ENCODE data around the gene FGR. TPM values are rescaled to one million over a fixed set of nuclear protein-coding genes. Genes with fewer than 3 reads are reported as not detected.

FGR gene
- total and polyA plus RNA-seq, 2 of the 13 experiments (the other 11 are each of a cell fraction or from before 2014, with no cell fraction given): not detected

GRCh38 chr1:27568300-27569087 lies 66.5 kb downstream of the FGR start:
- no TSS peak for BruUV-seq (replicated peaks)
- H3K27me3 ChIP-seq (ENCODE audit: control insufficient read depth in 1 of 2, insufficient read depth in 2 of 2, low read length in 2 of 2): no peaks in the 10 kb centered on the region
- H3K9ac ChIP-seq (ENCODE audit: insufficient read depth, low read depth, low read length): peak overlapping the region; percentile 66
- H3K4me1 ChIP-seq (ENCODE audit: insufficient read depth, low read length): peaks cover 96% of the 10 kb centered on the region
- ATAC-seq: peak; percentile 67
- peak overlapping the region; percentile 95 for H3K4me2 ChIP-seq (ENCODE audit: low read depth, low read length)
- H3K79me2 ChIP-seq (ENCODE audit: insufficient read depth, low read length): peaks cover 32% of the 10 kb centered on the region
- ChIA-PET POLR2A (interaction anchor here (0.9 to 4.2 kb wide), 10 partner anchors 11 to 41 kb away, joined by 3 to 38 read pairs (median 4); partner anchors contain the start of gene AHDC1), CTCF (ENCODE audit: low intra/inter-chr PET ratio, low total read pairs) (interaction anchor here (0.9 to 1.4 kb wide), 4 partner anchors 12 to 94 kb away, joined by 3 to 7 read pairs (median 3); no protein-coding TSS in a partner anchor)
- H3K27ac ChIP-seq (ENCODE audit: extremely low read length, insufficient read depth, low read length): peak overlapping the region; percentile 67
- no peak overlapping the region for H2AFZ ChIP-seq (ENCODE audit: low read length)
- no peaks in the 10 kb centered on the region for H3K36me3 ChIP-seq (replicated peaks in 1 of 2; ENCODE audit: control insufficient read depth in 1 of 2, insufficient read depth in 2 of 2, low read length in 2 of 2)
- intact Hi-C loops (cut with micrococcal nuclease; ENCODE audit: unreplicated experiment): loop anchor here (5.0 kb wide), 1 partner anchor 34 kb away; the partner anchor contains the start of gene AHDC1
- 3% methylated on average over 8 of the region's 65 CpGs for WGBS (ENCODE audit: low lambda C conversion rate)
- H4K20me1 ChIP-seq (ENCODE audit: insufficient read depth, low read length): peaks cover 8% of the 10 kb centered on the region
- peak; percentile 34 for FAIRE-seq
- no peaks in the 10 kb centered on the region for H3K9me3 ChIP-seq (ENCODE audit: low read length)
- peak; percentile 93 for DNase-seq (ENCODE audit: low spot score)
- in situ Hi-C loops (cut with HindIII; ENCODE audit: extremely low pct_ligation_motif_present, low pct_unique_long_range_greater_than_20kb): no loop called here
- H3K4me3 ChIP-seq (replicated peaks in 1 of 3; ENCODE audit: insufficient read depth in 1 of 3, low read depth in 2 of 3, low read length in 3 of 3): peak overlapping the region; percentile 47 to 66 (median 54)
- TF ChIP-seq ZNF501 (CRISPR knock-in tag; IDR thresholded peaks at IDR 0.05) (0 out of 2 replicates have a peak, but pooled peaks have one; percentile 54), WIZ (CRISPR knock-in tag; IDR thresholded peaks at IDR 0.05) (no peak), PAXIP1 (CRISPR knock-in tag; conservative IDR thresholded peaks at IDR 0.05) (peak; percentile 39; the same call in 1 of the 2 replicates), ZNF891 (CRISPR knock-in tag; IDR thresholded peaks at IDR 0.05) (no peak), ZNF547 (CRISPR knock-in tag; IDR thresholded peaks at IDR 0.05) (no peak), ZNF484 (CRISPR knock-in tag; IDR thresholded peaks at IDR 0.05; ENCODE audit: borderline replicate concordance, low read depth) (no peak), PPARG (CRISPR knock-in tag; conservative IDR thresholded peaks at IDR 0.05) (no peak)
- TF ChIP-seq, protein P1, sequence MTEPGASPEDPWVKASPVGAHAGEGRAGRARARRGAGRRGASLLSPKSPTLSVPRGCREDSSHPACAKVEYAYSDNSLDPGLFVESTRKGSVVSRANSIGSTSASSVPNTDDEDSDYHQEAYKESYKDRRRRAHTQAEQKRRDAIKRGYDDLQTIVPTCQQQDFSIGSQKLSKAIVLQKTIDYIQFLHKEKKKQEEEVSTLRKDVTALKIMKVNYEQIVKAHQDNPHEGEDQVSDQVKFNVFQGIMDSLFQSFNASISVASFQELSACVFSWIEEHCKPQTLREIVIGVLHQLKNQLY (CRISPR knock-in tag; IDR thresholded peaks at IDR 0.05): no peak
- TF ChIP-seq, protein P2, sequence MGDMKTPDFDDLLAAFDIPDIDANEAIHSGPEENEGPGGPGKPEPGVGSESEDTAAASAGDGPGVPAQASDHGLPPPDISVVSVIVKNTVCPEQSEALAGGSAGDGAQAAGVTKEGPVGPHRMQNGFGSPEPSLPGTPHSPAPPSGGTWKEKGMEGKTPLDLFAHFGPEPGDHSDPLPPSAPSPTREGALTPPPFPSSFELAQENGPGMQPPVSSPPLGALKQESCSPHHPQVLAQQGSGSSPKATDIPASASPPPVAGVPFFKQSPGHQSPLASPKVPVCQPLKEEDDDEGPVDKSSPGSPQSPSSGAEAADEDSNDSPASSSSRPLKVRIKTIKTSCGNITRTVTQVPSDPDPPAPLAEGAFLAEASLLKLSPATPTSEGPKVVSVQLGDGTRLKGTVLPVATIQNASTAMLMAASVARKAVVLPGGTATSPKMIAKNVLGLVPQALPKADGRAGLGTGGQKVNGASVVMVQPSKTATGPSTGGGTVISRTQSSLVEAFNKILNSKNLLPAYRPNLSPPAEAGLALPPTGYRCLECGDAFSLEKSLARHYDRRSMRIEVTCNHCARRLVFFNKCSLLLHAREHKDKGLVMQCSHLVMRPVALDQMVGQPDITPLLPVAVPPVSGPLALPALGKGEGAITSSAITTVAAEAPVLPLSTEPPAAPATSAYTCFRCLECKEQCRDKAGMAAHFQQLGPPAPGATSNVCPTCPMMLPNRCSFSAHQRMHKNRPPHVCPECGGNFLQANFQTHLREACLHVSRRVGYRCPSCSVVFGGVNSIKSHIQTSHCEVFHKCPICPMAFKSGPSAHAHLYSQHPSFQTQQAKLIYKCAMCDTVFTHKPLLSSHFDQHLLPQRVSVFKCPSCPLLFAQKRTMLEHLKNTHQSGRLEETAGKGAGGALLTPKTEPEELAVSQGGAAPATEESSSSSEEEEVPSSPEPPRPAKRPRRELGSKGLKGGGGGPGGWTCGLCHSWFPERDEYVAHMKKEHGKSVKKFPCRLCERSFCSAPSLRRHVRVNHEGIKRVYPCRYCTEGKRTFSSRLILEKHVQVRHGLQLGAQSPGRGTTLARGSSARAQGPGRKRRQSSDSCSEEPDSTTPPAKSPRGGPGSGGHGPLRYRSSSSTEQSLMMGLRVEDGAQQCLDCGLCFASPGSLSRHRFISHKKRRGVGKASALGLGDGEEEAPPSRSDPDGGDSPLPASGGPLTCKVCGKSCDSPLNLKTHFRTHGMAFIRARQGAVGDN (CRISPR knock-in tag; IDR thresholded peaks at IDR 0.05): peak; percentile 87
- TF ChIP-seq, protein P3, sequence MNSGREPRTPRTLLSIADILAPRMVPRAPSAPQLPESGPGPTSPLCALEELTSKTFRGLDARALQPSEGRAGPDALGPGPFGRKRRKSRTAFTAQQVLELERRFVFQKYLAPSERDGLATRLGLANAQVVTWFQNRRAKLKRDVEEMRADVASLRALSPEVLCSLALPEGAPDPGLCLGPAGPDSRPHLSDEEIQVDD (CRISPR knock-in tag; IDR thresholded peaks at IDR 0.05; ENCODE audit: borderline replicate concordance): no peak
- TF ChIP-seq, protein P4, sequence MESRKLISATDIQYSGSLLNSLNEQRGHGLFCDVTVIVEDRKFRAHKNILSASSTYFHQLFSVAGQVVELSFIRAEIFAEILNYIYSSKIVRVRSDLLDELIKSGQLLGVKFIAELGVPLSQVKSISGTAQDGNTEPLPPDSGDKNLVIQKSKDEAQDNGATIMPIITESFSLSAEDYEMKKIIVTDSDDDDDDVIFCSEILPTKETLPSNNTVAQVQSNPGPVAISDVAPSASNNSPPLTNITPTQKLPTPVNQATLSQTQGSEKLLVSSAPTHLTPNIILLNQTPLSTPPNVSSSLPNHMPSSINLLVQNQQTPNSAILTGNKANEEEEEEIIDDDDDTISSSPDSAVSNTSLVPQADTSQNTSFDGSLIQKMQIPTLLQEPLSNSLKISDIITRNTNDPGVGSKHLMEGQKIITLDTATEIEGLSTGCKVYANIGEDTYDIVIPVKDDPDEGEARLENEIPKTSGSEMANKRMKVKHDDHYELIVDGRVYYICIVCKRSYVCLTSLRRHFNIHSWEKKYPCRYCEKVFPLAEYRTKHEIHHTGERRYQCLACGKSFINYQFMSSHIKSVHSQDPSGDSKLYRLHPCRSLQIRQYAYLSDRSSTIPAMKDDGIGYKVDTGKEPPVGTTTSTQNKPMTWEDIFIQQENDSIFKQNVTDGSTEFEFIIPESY (CRISPR knock-in tag; IDR thresholded peaks at IDR 0.05): no peak
